ENCODE measurements around the gene KIF5C.
A peak's percentile ranks its signal among the peaks of the same experiment; 100 is the strongest.
"Not testable (repeated sequence)": the region's sequence is repeated elsewhere in the genome, so short reads cannot be mapped to it uniquely, and the experiment has no call there.

Gene KIF5C

DNA sequence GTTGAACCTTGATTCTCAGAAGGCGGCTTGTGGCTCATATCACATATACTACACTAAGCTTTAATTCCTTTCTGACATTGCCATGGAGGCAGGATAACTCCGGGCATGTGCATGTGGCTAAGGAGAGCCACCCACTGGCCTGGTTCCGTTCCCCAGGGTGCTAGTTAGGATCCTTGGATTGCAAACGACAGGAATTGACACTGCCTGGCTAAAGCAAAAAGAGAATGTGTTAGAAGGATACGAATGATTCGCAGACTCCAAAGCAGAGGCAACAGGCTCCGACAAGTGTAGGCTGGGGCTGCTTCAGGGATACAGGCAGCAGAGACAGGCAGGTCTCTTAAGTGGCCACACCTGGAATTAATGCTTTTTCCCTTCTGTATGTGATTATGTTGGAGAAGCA, 92.0 kb downstream of the KIF5C start:
- no peak for DNase-seq

DNA sequence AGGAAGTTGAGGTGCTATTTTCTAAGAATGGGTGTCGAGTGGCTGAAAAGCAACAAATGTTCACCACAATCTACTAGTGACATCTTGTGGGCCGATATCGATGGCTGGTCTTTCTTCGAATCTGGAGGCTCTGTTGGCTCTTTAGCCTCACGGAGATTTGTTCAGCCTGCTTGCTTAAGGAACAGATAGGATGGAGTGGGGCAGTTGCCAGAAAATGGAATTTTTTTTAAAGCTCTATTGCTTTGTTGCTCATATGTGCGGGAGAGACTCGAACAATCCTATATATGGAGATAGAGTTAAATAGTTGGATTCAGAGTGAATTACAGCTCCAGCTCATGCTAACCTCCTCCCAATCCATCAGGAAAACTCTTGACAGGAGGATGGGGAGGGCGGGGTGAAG, 92.6 kb downstream of the KIF5C start:
- no peak for DNase-seq

DNA sequence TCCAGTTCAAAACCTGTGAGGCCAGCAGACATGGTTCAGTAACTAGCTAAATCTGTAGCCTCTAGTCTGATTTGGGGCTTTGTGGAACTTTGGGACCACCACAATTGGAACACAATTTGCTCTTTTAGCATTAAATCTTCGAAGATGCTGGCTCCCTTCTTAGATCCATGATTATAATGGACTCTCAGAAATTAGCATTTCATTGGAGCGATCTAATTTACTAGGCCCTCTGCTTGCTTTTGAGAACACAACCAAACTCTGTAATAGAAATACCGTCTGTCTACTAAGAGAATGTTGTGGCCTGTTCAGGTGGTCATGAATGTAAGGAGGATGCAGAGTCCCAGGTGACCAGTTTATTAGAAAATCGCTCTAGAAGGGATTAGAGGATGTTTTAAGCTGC, 93.3 kb downstream of the KIF5C start:
- no peak for DNase-seq

DNA sequence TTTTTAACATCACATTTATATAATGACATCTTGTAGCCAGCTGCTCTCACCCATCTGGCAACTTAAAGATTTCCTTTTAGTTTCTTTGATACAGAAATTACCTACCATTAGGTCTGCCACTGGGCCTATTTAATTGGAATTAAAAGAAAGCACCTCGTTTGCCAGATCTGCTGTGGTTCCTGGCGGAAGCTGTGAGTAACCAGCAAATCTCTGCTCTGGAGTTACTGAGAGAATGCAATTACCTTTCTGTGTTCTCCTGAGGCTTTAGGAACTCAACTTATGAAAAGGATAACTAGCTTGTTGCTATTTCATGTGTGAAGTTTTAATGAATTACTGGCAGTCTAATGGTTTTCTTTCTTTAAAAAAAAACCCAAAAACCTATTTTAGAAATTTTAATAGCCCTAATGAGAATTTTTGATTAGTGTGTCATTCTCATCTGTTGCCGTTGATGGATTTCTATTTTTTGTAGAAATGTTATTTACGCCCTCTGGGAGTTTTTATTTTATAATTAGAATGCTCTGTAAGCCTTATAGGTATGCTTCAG, 93.8 kb downstream of the KIF5C start:
- no peak for DNase-seq

DNA sequence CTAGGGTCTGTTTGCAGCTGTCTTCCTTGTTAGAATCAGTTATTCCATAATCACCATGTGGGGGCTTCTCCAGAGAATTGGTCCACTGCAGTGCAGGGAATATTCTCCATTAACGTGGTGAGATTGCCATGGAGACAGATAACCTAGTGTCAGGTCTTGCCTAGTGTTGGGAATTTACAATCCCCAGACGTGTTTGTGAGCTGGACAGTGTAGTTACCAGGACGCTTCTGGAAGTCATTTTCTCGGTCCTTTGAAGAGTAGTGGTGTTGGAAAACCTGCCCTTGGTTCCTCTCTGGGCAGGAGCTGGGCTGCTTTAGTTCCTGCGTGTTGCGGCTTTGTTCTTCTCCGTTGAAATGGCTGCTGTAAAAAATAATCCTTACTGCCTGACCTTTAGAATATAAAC, 94.6 kb downstream of the KIF5C start:
- no peak for DNase-seq

DNA sequence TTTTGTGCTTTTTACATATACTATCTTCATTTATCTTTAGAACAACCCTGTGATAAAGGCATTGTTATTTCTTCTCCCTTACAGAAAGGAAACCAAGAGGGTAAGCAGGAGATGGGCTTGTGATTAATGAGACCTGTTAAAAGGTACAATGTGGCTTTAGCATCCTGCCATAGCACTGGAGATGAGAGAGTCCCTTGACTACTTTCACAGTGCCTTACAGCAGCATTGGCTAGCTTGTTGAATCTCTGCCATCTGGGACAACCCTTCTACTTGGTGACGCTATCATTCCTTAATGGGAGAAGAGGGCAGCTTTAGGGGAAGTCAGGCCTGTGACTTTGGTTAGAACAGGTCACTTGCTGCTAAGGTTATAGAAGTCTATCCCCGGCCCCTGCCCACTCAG, 95.4 kb downstream of the KIF5C start:
- DNase-seq, result no peak

DNA sequence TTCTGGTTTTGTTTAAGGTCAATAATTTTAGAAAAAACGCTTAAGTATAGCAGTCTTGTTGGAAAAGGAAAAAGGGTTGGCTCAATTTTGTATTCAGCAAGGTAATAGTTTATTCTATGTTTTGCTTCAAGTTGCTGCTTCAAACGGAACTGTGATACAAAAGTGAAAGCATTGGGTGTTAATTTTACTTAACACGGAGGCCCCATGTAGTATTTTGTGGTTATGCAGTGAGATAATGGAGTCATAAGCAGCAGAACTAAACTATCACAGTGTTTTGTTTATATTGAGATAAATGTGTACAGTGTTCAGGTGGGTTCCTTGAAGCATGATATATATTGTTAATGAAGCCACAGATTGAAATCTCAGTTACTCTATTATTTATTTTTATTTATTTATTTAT, 96.5 kb downstream of the KIF5C start:
- DNase-seq, result no peak

DNA sequence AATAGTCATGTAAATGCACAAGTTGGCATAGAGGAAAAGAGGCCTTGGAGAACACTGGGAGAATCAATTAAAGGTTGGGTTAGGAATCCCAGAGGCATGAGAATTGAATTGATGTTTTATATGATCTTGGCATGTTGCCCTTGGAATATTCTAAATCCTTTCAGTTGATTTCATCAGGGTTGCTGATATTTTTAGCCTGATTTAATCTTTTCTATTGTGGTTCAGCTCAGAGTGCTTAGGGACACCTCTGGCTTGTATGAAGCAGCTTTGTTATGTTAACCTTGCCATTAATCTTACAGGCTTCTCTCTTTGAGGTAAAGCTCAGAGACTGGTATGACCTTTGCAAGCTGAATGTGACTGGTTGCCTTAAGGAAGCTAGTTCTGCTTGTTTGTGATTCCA, 99.1 kb downstream of the KIF5C start:
- DNase-seq, result no peak

DNA sequence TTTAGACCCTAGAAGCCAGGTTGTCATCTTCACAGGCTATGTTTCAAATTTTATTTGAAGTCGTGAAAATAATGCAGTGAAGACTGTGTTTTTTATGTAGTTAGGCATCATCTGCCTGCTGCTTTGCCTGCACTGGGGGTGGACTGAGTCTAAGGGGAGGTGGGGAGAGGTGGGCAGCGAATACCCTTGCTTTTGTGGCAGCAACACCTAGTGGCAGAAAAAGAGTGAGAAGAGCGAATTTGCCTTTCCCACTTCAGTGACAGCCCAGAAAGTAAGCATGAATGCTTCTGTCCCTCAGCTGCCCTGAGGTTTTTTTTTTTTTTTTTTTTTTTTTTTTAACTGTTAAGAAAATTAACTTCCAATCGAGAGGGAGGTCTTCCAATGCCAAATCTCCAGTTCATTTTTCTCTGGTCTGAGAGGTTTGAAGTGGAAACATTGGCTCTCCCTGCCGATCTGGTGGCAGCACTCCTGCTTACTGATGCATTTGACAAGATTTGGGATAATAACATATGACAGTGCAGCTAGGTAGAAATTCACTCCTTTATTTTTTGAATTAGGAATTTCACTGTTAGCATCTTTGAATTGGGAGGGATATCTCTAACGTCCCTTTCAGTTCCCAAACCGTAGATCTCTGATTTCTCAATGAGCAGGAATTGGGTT, 103.1 kb downstream of the KIF5C start:
- DNase-seq, result no peak

DNA sequence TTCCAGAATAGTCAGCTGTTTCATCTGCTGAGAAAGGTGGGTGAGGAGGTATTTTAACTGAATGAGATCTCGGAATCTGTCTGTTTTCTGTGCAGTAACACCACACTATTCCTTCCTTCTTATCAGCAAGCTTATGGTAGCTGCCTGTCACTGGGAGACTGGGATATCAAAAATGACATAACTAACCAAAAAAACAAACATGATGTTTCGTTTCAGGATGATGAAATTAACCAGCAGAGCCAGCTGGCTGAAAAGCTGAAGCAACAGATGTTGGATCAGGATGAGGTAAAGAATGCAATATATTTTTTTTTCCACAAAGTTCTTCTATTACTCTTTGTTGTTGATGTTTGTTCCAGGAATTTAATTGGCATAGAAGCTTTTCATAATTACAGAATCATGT, 103.7 kb downstream of the KIF5C start:
- no peak for DNase-seq

DNA sequence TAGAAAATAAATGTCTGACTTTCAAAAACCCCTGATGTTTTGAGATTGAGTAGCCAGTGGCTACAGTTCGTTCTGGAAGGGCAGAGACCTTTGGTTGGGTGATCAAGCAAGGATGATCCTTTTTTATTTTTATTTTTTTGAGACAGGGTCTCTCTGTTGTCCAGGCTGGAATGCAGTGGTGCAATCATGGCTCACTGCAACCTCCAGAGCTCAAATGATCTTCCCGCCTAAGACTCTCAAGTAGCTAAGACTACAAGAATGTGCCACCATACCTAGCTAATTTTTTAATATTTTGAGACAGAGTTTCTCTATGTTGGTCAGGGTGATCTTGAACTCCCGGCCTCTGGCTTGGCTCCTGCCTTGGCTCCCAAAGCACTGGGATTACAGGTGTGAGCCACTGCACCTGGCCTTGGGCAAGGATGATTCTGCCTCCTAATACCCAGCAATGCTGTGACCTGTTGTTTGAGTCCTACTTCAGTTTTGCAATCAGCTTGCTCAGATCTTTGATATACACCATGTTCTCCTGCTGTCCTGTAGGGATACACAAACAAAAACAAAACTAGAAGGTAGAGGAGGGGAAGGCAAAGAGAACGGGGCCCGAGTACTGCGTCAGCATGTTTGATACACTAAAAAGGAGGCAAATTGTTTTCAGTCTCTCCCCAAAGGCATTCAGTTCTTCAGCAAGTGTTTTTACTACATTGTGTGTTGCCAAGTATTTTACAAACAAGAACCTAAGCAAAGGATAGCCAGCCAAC, 104.3 kb downstream of the KIF5C start:
- DNase-seq, result no peak

DNA sequence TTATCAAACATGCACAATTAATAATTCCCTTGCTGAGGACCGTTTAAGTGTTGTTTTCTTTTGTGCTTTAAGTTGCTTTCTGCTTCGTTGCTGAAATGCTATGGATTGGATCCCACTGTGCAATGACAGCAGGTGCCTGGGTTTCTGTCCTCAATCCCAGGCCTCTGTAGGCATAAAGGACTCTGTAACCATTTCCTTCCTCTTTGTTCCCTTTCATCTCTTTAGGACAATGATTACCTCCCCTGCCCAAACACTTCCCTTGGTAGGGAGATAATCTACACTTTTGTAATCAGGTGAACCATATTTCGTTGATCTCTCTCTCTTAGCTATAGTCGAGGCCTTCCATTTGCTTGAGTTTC, 104.9 kb downstream of the KIF5C start:
- DNase-seq, result no peak

DNA sequence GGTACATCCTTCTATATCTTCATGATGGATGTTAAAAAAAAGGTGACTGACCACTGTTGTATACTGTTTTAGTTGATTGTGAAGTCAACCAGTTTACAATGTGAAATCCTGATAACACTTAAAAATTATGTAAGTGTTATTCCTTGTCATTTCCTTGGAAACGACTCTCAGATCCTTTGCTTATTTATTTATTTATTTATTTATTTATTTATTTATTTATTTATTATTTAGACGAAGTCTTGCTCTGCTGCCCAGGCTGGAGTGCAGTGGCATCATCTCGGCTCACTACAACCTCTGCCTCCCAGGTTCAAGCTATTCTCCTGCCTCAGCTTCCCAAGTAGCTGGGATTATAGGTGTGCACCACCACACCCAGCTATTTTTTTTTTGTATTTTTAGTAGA, 105.5 kb downstream of the KIF5C start:
- DNase-seq, result not testable (repeated sequence)

DNA sequence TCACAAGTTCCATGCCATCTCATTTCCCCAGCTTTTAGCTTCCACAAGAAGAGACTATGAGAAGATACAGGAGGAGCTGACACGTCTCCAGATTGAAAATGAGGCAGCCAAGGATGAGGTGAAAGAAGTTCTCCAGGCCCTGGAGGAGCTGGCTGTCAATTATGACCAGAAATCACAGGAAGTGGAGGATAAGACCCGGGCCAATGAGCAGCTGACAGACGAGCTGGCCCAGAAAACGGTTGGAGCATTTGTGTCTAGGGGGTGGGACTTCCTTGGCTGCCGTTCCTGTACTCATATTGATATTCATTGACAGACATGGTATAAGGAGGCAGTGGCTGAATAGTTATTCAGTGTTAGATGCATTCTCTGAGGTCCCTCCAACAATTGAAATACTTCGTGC, 106.3 kb downstream of the KIF5C start:
- no peak for DNase-seq

DNA sequence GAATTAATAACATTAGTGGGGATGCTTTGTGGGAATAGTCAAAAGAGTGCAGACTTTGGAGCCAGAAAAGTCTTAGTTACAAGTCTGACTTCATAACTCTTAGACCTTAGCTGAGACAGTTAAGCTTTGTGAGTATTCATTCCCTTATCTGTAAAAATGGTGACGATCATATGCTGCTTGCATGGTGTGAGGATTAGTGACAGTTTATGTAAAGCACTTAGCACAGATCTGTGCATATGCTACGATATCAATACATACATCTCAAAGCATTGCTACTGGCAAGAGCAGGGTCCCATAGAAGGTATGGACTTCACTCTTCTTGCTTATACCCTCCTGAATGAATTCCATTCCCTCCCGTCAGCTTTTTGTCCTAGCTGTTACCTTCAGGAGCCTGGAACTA, 106.8 kb downstream of the KIF5C start:
- DNase-seq, result no peak

DNA sequence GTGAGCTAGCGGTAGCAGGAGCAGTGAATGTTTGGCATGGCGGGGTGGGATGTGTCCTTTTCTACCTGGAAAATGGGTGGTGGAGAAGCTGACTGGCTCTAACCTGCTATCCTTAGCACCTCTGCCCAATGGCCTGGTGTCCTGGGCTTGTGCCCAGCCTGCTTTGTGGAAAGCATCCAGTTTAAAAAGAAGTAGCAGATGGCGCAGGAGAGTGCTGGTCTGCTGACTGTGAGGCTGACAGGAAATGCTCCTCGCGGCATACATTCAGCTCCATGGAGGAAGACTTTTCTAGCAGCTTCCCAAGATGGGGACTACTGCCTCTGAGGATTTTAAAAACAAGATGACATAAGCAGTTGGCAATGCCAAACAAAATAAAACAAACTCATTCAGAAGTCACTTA, 107.3 kb downstream of the KIF5C start:
- DNase-seq, result no peak

DNA sequence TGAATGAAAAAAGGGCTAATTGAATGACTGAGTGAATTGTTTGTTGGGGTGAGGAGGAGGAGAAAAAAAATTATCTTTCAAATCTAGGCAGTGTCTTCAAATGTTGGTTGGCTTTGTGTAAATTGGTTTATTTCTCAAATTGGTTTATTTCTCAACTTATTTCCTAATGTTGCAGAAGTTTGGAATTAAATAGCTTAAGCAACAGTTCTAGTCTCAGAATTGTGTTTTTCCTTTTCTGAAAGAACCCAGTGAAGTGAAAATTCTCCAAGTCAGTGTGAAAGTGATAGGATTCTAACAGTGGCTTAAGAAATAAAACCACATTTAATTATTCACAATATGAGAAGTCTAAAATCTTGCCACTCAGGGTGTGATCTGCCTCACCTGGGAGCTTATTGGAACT, 108.9 kb downstream of the KIF5C start:
- DNase-seq, result no peak

DNA sequence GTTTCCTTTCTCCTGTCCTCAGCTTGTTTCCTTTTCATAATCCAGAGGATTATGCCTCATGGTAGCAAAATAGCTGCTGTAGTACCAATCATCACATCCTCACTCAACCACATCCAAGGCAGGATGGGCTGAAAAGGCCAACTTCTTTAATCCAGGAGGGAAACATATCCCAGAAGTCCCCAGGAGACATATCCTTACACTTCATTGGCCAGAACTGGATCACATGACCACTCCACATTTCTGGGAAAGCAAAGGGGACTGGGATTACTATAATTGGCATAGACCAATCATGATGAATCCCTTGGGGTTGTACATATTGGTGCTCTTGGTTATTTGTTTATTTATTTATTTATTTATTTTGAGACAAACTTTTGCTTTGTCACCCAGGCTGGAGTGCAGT, 109.4 kb downstream of the KIF5C start:
- no peak for DNase-seq

DNA sequence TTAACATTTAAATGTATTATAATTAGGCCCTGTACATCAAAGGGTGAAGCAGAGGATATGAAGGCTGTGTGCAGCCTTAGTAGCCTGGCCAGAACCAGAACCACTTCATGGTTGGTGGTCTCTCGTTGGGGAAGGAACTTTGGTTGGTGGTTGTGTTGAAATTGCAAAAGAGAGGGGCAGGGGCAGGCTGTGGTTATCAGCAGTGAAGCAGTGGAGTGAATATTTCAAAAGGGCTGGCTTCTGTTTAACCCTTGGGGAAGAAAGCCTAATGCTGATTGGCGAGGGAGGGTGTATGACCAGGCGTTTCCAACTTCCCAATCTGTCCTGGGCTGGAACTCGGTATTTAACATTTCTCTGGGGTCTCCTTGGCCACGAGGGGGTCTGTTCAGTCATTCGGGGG, 112.3 kb downstream of the KIF5C start:
- DNase-seq, result no peak

DNA sequence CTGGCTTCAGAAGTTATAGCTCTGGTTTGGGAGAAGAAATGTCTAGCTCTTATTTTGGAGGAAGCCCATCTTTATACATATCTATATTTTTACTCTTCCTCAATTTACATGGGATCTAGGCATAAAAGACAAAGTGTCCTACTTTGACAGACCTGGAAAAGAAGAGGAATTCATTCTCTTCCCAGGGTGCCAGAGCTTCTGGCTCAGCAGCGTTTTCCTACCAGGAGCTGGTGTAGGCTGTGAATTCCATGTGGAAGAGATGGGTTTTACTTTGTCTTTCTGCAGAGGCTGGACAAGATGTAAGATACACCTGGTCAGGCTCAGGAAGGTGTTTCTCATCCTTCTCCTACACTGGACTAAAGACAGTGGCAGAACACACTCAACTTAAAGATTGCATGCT, 113.3 kb downstream of the KIF5C start:
- no peak for DNase-seq

DNA sequence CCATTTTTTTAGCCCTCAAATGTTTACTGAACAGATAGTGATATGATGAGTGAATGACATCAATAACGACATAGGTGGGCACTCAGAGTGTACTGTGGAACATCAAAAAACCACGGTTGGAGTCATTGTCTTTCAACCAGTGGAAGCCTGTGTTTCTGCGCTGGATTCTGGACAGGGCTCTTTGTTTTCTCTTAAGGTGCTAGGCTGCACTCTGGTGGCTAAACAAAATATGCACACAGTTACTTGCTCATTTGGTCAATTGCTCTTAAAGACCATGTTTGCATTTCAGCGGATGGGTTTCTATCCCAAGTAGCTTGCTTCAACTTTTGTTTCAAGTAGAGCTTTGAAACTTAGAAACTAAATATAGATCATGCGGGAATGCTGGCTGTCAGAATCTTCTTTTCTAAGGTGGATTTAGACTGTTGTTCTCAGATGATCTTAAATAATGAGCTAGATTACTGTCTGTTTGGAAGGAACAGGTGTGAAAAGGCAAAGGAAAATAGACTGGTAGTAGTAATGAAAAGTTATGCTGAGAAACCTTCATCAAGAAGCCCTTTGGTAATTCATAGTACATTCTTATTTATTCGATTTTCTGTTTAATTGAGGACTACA, 115.0 kb downstream of the KIF5C start:
- DNase-seq, result peak; percentile 34

DNA sequence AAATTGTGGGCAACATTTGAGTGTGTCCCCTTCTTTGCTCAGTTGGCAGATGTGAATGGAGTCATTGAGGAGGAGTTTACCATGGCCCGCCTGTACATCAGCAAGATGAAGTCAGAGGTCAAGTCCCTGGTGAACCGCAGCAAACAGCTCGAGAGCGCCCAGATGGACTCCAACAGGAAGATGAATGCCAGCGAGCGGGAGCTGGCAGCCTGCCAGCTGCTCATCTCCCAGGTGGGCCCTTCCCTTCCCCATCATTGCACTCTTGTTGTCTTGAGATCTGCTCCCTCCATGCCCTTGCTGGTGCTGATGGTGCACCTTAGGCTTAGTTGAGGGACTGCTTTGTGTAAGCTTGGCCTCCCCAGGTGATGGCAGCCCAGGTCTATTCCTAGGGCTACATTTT, 115.9 kb downstream of the KIF5C start:
- DNase-seq, result no peak

DNA sequence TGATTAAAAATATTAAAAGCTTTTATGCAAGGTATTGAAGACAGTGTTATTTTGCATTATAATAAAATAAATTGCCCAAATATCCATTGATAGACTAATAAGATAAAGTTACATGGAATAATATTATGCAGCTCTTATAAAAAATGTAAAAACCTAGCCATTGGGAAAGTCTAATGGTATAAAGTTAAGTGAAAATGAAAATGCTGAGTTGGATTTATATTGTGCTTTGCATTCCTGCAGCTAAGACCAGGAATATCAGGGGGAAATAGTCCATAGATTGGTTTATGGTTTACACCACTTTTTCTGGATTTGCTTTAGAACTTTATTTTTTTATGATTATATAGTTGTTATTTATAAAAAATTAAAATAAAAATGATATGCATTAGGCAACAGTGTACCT, 117.4 kb downstream of the KIF5C start:
- DNase-seq, result no peak

DNA sequence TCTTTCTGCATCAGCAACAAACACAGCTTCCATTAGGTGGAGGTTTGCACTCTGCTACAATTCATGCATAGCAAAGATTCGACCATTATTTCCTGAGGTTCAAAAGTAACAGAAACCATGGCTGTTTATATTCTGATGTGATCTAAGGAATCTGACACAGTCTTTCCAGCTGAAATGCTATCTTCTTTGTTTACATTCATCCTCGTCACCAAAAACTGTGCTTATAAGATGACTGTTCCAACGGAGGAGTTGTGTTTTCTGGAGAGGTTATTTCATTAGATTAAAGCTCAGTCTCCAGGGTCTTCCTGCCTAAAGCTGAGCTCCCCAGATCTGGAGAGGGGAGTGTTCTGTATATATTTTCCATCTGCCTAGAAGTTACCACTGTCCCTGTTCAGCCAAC, 118.3 kb downstream of the KIF5C start:
- DNase-seq, result no peak

Data from activated naive CD4-positive, alpha-beta T cell treated with anti-CD3 and anti-CD28 coated beads, Interleukin-2, amount 50 U/mL, for 16 hours (primary cell).